Embryonic facial prominence (tissue), 1 donor: Measurements from ENCODE around the gene R3HDM2.
"Not testable (repeated sequence)": the region's sequence is repeated elsewhere in the genome, so short reads cannot be mapped to it uniquely, and the experiment has no call there.

ENCODE experiments used
- DNase-seq: peaks from one replicate; pipeline ENCODE4 v3.0.0-alpha.2; 2016; ENCODE audit errors: extremely low spot score

The R3HDM2 gene

DNA sequence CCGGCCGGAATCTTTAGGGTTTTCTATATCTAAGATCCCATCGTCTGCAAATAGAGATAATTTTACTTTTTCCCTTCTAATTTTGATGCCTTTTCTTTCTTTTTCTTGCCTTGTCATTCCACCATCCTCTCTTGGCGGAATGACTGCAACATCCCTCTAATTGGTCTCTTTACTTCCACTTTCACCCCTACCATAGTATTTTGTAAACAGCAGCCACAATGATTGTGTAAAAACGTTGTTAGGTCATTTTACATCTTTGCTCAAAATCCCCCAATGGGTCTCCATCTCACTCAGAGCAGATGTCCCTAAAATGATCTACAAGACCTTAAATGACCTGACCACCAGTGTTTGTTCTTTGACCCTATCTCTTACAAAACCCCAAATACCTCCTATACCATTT lies 99.9 kb downstream of the R3HDM2 start:
- no peak for DNase-seq

DNA sequence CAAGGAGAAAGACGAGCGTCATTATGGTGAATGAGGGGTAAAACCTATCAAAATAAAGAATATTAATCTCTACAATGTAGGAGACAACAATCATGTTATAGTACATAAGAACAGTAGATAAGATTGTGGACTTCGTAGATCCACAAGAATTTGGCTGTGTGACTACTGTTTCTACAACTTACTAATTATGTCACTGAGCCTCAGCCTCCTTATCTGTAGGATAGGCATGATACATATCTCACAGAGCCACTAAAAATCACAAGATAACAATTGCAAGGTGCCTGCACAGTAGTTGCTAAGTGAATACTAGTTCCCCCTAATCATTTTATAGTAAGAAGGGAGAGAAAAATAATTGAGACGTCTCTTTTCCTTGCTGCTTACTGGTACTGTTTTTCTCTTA lies 101.6 kb downstream of the R3HDM2 start:
- no peak for DNase-seq

DNA sequence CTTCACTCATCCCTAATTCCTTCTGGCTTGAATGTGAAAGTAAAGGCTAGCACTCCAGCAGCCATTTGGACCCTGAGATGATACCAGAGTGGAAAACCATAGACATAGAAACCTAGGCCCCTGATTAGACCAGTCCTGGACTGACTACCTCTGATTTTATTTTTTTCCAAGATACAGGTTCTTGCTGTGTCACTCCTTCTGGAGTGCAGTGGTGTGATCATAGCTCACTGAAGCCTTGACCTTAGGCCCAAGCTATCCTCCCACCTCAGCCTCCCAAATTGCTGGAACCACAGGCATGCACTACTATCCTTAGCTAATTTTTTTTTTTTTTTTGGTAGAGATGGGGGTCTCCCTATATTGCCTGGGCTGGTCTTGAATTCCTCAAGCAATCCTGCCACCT lies 105.4 kb downstream of the R3HDM2 start:
- DNase-seq, result no peak

DNA sequence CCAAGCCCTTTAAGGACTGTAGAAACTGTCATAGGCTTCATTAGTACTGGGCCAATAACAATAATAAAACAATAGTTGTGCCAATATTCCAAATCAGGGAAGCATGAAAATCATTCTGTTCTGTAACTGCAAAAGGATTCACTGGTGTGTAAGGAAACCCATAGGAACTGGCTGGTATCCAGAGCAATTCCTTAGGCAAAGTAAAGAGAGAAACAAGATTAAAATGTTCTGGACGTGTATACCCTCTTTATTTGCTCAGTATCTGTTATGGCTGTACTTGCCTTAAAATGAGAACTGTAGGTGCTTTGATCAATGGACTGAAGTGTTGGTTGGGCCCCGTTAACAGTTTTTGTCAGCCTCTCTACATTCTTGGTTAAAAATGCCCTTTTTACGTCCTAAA lies 107.4 kb downstream of the R3HDM2 start:
- no peak for DNase-seq

DNA sequence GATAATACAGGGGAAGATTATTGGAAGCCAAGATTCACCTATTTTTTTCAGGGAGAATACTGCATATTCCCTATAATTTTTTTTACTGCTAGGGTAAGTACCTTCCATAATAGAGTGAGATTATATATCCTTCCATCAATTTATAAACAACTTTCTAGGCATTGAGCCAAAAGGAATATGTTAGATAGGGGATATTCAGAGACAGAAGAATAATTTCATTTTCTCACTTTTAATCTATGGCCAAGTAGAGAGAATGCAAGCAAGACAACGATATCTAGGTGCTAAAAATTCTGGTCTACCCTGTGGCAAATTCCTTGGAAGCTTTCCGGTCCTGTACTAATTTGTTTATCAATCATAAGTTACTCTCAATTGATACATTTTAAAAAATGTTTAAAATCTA lies 110.2 kb downstream of the R3HDM2 start:
- no peak for DNase-seq

DNA sequence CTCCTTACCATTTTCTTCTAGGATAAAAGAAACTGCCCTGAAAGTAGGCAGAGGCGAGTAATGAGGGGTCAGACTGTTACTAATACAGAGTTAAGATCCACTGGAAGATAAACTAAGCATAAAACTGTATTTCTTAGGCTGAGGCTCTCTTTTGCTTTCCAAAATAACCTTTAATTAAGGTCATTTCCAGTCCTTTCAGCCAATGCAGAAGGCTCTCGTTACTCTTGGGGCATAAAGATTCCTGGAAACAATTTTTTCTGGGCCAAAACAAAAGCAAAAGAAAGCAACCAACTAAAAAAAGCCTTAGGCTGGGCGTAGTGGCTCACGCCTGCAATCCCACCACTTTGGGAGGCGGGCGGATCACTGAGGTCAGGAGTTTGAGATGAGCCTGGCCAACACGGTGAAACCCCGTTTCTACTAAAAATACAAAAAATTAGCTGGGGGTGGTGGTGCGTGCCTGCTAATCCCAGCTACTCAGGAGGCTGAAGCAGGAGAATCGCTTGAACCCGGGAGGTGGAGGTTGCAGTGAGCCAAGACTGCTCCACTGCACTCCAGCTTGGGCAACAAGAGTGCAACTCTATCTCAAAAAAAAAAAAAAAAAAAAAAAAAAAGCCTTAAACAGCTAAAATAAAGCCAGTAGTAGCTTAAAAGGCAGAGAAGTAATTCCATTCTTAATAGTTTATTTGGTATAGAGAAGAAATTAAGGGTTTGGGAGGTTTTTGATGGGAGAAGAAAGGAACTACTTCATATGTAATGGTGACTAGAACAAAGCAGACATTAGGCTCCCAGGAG lies 111.0 kb downstream of the R3HDM2 start:
- no peak for DNase-seq

DNA sequence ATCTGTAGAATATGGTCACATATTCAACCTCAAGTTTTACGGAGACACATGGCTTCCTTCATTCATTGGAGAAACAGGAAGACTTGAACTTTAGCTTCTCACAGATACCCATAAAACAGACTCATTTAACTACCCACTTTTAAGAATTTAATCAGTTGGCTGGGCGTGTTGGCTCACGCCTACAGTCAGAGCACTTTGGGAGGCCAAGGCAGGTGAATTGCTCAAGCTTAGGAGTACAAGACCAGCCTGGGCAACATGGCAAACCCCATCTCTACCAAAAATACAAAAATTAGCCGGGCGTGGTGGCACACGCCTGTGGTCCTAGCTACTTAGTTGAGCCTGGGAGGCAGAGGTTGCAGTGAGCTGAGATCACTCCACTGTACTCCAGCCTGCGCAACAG lies 115.2 kb downstream of the R3HDM2 start:
- no peak for DNase-seq

DNA sequence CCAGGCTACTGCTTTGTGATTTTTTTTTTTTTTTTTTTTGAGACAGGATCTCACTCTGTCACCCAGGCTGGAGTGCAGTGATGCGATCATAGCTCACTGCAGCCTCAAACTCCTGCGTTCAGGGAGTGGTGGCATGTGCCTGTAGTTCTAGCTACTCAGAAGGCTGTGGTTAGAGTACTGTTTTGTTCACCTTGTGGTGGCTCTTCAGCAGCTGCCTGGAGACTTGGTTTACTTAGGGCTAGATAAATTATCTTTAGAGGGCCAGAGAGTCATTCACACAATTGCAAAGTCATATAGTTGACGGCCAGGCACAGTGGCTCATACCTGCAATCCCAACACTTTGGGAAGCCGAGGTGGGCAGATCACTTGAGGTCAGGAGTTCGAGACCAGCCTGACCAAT lies 118.6 kb downstream of the R3HDM2 start:
- not testable (repeated sequence) for DNase-seq

DNA sequence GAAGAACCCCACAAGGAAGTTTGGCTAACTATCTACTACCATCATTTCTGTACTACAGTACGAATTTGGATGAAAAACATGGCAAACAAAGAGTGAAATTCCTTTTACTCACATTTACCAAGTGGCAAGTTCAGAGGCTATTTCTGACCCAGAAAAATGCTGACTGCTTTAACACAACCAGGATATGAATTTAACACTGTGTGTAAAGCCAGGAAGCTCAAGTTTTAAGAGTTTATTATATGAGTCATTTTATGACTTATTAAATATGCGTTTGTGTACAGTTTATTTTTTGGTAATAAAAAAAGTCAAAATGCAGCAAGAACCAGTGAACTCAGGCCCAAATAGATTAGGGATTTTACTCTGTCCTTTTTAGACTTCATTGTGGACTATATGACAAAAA lies 121.4 kb downstream of the R3HDM2 start:
- DNase-seq, result no peak

DNA sequence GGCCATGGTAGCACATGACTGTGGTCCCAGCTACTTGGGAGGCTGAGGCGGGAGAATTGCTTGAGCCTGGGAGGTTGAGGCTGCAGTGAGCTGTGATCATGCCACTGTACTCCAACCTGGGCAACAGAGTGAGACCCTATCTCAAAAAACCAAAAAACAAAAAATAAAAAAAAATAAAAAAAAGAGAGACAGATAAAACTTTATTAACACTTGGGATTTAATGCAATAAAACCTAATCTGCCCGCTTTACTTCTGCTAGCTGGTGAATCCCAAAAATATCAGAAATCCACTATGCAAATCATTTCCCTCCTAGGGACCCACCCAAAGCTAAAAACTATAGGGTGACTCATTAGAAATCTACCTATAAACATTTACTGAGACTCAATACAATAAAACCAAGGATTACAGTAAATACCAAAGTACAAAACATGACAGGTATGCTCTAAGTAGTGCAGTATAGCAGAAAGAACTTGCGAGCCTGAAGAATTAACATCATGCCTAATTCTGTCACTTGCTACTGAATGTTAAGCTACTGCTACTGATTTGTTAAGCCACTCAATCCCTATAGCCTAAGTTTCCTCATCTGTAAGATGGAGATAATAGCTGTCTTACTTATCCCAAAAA lies 129.8 kb downstream of the R3HDM2 start:
- no peak for DNase-seq

DNA sequence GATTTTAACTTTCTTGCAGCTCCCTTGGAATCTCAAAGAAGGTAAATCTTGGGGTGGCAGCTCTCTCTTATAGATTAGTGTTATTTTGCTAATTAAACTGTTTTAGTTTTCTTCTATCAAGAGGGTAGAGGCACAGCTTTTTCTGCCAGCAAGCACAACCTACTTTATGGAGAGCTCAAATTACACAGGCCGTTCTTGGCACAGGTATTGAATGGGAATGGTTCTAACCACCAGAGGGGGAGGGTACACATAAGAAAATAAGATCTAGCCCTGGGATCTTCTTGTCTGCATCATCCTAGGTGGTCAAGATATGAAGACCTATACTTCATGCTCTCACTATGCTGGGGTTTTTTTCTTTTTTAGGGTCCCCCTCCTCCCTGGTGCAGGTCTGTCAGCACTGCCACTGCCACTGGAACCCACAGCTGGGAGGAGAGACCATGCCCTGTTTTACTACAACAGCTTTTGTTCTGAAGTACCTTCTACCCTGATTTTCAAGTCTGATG lies 131.3 kb downstream of the R3HDM2 start:
- no peak for DNase-seq

DNA sequence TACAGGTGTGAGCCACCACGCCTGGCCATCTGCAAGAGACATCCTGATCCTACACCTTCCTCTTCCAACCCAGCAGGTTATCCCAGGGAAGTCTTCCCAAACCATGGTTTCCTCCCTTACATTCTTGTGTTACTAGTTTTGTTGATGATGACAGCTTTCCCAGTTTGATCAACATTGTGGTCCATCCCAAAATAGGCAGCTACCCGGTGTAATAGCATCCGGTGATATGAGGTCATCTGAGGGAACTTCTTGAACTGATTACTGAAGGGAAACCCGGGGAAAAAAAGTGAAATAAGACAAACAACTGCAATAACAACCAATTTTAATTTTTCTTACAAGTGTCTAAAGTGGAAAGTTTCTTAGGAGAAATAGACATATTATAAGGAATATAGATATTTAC lies 134.6 kb downstream of the R3HDM2 start:
- no peak for DNase-seq

DNA sequence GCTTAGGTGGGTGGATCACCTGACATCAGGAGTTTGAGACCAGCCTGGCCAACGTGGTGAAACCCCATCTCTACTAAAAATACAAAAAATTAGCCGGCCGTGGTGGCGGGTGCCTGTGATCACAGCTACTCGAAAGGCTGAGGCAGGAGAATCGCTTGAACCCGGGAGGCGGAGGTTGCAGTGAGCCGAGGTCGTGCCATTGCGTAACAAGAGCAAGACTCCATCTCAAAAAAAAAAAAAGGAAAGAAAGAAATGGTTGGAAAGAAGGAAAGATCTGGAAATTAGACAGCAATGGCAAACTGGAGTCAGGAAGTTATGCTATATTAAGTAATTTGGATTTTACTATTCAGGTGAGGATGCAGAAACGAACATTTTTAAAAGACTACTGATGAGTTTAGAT lies 148.8 kb downstream of the R3HDM2 start:
- not testable (repeated sequence) for DNase-seq

DNA sequence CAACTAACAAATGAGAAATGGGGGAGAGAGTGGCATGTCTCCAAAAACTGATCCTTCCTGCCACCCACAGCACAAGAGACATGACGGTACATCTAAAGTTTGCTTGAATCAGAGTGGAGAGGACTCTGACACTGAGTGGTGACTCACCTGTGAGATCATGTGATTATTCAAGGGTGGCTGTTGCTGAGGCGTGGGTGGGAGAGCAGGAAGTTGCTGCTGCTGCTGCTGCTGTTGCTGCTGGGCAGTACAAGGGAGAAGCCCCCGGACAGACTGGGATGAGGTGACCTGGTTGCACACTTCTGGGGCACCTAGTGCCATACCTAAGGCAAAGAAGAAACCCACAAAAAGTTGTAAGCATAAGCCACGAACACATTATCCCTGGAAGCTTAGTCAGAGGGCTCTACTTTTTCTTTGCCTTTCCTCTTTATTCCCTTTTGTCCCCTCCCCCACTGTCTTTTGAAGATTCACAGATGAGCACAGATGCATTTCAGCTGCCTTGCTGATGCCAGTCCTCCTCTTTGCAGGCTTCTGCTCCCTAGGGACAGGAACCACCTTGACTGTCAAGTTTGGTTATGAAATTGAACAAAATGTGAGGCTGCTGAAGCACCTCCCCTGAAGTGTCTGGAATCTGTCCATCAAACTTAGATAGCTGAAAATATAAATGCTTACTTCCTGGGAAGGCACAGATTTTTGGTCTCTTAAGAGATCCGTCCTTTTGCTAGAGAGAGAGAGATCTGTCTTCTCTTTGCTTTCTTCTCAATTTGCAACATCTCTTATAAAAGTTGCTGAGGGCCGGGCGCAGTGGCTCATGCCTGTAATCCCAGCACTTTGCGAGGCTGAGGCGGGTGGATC lies 150.4 kb downstream of the R3HDM2 start:
- no peak for DNase-seq

DNA sequence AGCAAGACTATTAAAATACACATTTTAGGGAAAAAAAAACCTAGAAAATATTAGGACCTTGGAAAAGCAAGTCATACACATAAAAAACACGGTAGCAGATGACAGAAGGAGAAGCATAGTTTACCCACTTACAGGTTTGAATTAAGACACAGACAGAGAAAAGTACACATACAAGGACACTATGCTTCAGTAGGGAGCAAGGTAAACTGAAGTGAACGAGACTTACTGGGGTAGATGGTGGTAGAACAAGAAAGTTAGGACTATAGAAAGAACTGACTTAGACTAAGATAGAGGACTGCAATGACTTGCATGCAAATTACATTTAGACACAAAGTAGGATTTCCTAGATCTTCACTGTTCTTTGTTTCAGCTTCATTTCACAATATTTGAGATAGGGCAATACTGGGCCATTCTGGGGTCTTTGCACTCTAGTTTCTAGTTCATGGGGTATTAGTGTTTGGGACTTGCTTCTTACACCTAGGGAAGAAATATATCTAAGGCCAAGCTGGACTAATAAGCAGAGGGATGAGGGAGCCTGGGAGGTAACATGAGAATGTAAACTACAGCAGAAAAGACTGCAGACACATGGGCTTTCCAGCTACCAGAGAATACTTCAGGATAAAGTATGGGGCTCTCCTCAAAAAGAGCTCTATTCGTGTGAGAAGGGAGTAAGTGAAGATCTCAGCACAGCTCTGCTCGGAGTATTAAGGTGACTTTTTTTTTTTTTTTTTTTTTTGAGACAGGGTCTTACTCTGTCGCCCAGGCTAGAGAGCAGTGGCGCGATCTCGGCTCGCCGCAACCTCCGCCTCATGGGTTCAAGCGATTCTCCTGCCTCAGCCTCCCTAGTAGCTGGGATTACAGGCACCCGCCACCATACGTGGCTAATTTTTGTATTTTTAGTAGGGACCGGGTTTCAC lies 152.1 kb downstream of the R3HDM2 start:
- no peak for DNase-seq

DNA sequence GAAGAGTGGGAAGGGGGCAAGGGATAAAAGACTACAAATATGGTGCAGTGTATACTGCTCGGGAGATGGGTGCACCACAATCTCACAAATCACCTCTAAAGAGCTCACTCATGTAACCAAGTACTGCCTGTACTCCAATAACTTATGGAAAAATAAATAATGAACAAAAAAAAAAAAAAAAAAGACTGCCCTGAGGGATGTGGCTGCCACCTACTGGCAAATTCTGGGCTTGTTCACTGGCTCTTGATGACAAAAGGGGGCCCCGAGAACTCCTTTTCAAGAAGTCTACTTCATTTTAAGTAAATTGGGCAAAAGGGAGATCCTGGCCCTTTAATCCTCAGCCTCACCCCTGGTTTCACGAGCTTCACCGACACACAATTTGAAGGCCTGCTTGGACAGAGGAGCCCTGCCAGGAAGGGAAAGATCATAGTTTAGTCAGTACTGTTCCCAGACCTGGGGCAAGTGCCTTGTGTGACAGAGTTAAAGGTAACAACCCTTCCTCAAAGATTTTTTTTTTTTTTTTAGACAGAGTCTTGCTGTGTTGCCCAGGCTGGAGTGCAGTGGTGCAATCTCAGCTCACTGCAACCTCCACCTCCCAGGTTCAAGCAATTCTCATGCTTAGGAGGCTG lies 153.8 kb downstream of the R3HDM2 start:
- no peak for DNase-seq

DNA sequence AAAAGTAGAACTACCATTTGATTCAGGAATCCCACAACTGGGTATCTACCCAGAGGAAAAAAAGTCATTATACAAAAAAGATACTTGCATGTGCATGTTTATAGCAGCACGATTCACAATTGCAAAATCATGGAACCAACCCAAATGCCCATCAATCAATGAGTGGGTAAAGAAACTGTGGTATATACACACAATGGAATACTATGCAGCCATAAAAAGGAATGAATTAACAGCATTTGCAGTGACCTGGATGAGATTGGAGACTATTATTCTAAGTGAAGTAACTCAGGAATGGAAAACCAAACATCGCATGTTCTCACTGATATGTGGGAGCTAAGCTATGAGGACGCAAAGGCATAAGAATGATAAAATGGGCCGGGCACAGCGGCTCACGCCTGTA lies 154.6 kb downstream of the R3HDM2 start:
- not testable (repeated sequence) for DNase-seq

DNA sequence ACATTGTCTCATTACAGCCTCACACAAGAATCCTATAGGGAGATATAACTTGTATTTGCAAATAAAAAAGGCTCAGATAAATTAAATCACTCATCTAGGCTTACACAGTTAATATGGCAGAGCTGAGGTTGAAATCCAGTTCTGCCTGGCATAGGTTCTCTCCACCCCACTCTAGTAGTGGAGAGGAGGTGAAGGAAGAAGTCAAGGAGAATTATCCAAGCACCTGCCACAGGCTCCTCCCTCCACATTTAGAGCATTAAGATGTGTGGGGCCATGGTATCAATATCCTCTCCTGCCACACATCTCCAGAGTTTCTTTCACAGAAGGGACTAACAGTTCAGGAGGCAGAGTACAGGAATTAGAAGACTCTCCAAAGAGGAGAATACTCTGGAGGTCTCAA lies 157.3 kb downstream of the R3HDM2 start:
- no peak for DNase-seq

DNA sequence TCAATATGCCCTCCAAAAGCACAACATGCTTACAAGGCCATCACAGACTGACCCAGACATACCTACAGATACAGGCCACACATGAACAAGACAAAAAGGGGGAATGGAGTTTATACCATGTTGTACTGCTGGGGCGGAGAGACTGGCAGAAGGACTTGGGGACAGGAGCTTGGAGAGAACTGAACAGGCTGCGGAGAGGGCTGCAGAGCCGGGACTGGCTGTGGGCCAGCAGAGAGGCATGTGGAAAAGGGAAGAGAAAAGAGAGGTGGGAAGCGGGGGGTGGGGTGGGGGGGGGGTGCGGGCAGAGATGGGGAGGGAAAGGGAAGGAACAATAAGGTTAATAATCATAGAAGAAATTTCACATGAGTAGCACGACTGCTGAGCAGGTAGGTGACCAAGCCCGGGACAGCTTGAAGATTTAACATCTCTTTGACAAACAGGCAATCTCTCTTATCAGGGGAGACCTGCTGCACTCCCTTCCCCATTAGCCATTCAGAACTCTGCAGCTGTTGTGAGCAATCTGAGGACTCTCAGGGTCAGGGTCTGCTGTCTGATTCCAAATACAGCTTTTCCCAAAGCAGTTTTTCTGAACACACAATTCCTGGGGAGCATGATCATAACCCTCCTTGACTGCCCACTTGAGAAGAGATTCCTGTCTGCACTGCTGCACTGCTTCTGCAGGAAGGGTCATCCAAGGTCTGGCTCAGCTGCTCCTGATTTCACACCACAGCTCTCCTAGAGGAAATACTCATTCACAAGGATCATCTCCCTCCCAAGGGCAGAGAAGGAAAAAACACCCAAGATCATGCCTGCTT lies 158.3 kb downstream of the R3HDM2 start:
- no peak for DNase-seq

DNA sequence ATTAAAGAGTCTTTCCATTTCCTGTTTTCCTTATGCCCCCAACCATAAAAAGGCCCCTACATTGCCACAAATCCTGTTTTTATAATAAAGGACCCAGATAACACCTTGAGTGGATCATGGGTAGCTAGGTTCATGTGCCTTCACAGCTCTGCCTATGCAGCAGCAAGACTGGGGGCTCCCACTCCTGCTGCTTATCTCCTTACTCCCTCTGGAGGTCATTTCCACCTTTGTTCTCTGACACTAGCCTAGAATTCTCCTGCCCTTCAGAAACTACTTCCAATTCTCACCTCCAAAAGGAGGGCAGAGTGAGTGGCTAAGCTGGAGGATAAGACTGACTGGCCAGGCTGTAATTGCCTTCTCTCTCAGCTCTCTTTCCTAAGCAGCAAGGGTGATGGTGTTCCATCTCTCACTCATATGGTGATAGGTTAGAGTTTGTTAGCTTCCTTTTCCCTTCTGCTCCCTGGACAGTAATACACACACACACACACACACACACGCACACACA lies 159.8 kb downstream of the R3HDM2 start:
- DNase-seq, result no peak
